Measurements from ENCODE around the gene KCTD16.

The KCTD16 gene

DNA sequence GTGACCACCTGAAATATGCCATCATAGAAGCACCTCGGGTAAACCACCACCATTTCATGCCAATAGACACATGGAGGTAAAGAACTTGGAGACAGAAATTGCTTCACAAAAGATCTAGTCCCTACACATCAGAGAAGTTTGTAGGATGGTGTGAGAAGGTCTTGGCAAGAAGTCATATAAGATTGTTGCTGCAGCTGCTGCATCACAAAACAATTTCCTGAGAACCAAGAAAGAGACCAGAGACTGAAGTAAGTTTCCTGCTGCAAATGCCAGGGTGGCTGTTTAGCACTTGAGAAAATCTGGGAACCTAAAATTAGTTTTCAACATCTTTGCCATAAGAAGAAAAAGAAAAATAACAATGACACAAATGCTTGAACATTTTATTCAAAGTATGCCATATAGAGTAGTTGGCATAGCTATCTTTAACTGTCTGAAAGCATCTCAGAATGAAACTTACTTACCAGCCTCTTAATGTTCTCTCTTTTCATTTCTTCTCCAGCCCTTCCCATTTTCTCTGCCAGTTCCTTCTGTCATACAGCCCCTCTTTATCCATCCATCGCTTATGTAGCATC is 114.3 kb downstream of the KCTD16 start:
- no peak for DNase-seq (ENCODE audit: low spot score)

- no peak for DNase-seq (ENCODE audit: low spot score)
Measured at GRCh38 chr5:144289277-144289676, 118.6 kb downstream of the KCTD16 start.

DNA sequence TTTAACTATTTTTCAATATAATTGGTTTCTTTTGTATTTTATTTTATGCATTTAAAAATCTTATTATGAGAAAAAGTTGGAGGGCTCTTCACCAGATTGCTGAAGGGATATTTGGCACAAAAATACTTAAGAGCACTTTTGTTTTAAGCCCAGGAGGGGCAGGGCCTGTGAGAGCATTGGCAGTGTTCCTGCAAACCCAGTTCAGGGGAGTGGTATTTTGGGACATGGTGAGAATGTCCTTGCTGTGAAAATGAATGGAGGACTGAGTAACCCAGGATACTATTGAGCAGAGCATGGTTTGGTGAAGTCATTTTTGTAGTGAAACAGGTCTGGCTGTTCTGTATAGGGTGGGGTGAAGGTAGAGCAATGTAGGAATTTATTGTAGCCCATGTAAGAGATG is 121.4 kb downstream of the KCTD16 start:
- DNase-seq (ENCODE audit: low spot score): no peak

- DNase-seq (ENCODE audit: low spot score): no peak
Measured at GRCh38 chr5:144295284-144295683, 124.6 kb downstream of the KCTD16 start.

DNA sequence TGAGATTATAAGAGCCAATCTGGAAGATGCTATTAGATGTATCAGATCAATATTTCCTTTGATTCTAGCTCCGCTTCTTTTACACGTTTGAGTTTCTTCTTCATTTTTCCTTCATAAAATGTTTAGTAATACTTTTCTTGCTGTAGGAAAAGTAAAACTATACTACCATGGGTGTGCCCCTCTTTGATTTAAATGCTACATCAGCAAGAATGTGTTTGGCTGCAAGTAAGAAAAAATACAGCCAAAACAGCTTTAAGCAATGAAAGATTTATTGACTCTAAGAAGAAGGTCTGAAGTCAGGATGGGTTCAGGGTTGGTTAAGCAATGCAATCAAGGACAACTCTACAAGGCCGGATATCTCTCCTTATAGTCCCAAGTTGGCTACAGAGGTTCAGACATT is 126.4 kb downstream of the KCTD16 start:
- DNase-seq (ENCODE audit: low spot score): no peak

GRCh38 chr5:144298658-144299057 is 128.0 kb downstream of the KCTD16 start:
- no peak for DNase-seq (ENCODE audit: low spot score)

- DNase-seq (ENCODE audit: low spot score): no peak
Measured at GRCh38 chr5:144304688-144305087, 134.0 kb downstream of the KCTD16 start.

DNA sequence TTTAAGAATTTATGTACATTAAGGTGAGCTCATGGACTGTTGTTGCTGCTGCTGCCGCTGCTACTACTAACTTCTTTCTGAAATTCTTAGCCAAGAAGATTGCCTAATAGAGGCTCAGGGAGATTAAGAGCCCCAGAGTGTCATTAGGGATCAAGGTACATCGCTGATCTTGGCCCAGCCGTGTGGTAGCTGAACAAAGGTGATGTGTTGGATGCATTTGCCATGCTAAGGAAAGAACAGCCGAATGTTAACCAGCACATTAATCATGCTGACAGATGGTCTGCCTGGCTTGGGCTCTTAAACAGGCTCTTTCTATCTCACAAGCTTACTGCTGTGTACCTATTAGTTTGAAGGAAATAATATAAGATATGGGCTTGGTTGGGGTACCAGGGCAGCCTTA is 137.1 kb downstream of the KCTD16 start:
- DNase-seq (ENCODE audit: low spot score): no peak

DNA sequence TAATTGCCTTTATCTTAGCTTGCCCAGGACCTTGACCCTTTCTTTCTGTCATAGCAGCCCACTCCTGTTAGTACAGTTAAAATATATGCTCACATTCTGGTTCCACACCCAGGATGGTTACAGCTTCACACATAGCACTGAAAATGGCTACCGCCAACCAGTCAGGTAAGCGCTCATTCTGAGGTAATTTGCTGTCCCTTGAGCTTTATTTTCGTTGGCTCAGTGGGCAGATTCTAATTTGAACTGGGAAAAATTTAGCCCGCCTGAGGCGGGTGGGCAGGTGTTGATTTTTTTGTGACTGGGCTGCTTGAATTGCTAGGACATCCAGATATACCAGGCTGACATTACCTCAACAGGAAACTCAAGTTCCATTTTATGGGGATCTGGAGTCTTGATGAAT is 137.5 kb downstream of the KCTD16 start:
- DNase-seq (ENCODE audit: low spot score): no peak

- no peak for DNase-seq (ENCODE audit: low spot score)
Measured at GRCh38 chr5:144308906-144309670, 138.4 kb downstream of the KCTD16 start.

- DNase-seq (ENCODE audit: low spot score): no peak
Measured at GRCh38 chr5:144310621-144311020, 139.9 kb downstream of the KCTD16 start.

GRCh38 chr5:144313147-144313726 is 142.6 kb downstream of the KCTD16 start:
- no peak for DNase-seq (ENCODE audit: low spot score)

DNA sequence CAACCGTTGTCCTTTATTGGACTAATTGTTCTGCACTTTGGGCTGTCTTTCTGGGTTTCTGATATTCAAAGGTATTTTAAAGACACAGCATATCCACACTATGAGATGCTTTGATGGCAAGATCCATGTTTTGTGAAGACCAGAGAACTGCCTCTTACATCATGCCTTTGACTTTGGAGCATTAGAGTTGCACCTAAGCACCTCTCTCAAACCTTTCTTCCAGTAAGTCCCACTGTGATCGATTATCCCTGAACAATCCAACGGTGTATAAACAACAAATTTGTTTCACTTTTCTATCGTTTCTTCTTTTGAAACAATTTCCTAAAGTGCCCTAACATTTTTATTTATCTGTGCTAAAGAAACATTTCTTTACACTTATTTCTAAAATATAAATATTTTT is 144.4 kb downstream of the KCTD16 start:
- DNase-seq (ENCODE audit: low spot score): no peak

DNA sequence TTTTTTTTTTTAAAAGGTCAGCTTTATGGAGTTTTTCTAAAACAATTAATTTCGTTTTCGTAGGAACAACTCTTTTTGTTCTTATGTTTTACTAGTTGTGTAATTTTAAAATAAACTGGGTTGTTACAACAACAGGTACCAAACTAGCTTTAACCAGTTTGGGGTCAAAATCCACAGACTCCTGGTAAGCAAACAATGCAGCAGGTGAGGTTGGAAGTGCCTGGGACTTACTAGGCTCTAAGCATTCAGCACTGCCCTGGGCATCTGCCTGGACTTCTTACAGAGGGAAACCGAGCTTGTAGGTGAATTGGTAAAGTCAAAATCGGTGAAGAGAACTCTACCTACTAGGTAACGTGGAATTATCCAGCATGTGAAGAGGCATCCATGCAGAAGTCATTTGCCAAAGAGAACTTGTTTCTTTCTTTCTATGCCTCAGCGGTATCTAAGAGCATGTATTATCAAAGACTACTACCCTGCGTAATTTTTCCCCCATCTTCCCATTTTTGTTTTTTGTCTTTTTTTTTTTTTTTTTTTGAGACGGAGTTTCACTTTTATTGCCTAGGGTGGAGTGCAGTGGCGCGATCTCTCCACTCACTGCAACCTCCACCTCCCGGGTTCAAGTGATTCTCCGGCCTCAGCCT is 145.4 kb downstream of the KCTD16 start:
- no peak for DNase-seq (ENCODE audit: low spot score)

DNA sequence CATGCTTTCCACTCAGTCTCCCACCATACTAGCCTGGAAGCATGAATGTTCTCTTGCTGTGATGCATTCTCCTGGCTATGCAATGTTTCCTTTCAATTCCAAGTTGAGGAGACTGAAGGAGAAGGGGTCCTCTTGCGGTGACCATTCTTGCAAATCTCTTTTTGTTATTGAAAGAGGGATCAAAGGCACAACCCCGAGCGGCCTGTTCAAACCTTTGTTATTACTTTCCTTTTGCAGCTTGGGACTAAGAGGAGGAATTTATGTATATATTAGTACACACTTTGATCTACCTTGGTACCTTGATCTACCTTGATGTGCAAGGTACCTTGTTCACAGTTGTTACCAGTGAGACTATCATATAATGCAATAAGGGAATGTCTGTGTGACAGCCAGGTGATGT is 147.3 kb downstream of the KCTD16 start:
- DNase-seq (ENCODE audit: low spot score): no peak

DNA sequence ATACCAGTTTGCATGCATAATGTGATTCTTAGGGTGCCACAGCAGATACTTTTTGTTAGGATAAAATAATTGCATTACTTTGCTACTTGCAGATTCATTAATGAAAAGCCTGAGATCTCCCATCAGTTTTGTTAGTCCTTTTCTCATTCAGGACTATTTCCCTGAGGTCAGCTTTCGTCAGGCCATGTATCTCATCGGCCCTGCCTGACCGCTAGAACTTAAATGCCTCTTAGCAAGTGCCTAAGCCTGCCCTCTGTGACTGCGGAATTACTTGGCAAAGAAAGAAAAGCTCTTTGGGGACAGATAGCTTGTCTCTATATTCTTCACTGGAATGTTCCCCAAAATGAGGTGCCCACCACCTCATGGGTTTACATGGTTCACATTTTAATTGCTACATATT is 147.8 kb downstream of the KCTD16 start:
- no peak for DNase-seq (ENCODE audit: low spot score)

GRCh38 chr5:144323181-144323580 is 152.5 kb downstream of the KCTD16 start:
- DNase-seq (ENCODE audit: low spot score): no peak

DNA sequence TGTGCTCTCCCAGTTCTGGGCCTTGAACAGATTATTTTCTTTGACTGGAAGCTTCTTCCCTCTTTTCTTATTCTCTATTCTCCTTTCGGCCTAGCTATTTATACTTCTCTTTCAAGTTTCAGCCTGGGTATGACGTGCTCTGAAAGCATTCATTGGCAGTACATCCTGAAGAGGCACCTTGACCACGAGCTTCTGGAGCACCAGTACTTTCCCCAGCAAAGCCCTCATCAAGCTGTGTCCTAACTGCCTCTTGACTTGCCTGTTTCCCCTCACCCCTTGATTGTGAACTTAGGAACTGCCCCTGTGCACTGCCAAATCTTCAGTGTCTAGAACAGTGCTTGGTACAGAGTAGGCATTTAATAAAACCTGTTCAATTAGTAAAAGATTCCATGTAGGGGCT is 154.9 kb downstream of the KCTD16 start:
- no peak for DNase-seq (ENCODE audit: low spot score)

GRCh38 chr5:144328494-144328893 is 157.8 kb downstream of the KCTD16 start:
- DNase-seq (ENCODE audit: low spot score): no peak

DNA sequence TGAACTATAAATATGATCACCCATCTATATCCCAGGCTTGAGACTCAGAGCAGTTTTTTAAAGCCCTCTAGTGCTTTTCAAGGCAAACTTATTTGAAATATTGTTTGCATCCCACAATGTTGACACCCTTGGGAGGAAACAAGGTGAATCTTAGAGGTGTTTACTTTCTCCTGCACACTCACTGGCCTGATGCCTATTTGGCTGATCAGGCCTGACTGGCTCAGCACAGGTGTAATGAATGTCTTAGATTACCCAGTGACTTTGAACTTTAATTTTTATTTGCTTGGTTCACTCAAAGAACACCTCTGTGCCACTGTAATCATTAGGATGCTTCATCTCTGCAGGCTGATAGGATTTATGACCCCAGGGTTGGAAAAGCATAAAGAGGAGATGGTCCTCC is 158.3 kb downstream of the KCTD16 start:
- no peak for DNase-seq (ENCODE audit: low spot score)

DNA sequence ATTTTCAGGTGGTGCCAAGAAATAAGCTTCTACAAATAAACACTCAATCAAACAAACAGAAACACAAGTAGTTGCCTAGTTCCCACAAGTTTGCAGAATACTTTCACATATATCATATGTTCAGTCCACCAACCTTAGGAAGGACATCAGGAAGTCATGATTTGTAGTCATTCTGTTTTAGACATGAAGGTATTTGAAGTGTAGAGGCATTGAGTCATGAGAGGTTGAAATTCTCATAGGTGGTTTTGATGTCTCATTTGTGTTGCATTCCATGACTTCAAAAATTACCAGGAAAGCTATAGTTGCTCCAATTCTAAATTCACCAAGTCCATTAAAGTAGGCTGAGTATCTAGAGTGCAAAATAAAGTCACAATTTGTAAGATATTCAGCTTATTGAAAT is 159.0 kb downstream of the KCTD16 start:
- no peak for DNase-seq (ENCODE audit: low spot score)

GRCh38 chr5:144331361-144331760 is 160.7 kb downstream of the KCTD16 start:
- DNase-seq (ENCODE audit: low spot score): no peak

GRCh38 chr5:144332265-144332664 is 161.6 kb downstream of the KCTD16 start:
- no peak for DNase-seq (ENCODE audit: low spot score)
